T-helper 17 cell (primary cell): ENCODE measurements around the gene TCP11. TPM values are rescaled to one million over a fixed set of nuclear protein-coding genes. Genes with fewer than 3 reads are reported as not detected.

Experiments used
- ATAC-seq: fragments of 150-1000 bp; cut with Tn5 transposase; 2 replicates; pipeline ENCODE4 v1.10.0; 2021; ENCODE audit warnings: mild to moderate bottlenecking, moderate library complexity
- DNase-seq, 3 donors: peaks; one replicate each; pipeline versions ENCODE4 v3.0.0 to v3.0.0-alpha.2; 2020 to 2021
- H3K9me3 ChIP-seq: one replicate; pipeline ENCODE4 v1.7.0; 2013; ENCODE audit warnings: low read length, mild to moderate bottlenecking; ENCODE audit not compliant: control insufficient read depth, poor library complexity, severe bottlenecking
- H3K27ac Mint-ChIP-seq: one replicate; pipeline ENCODE4 v1.8.0; 2022; ENCODE audit warnings: mild to moderate bottlenecking, moderate library complexity, mixed read lengths
- H3K27me3 Mint-ChIP-seq: one replicate; pipeline ENCODE4 v1.8.0; 2022; ENCODE audit warnings: mixed read lengths
- H3K36me3 Mint-ChIP-seq: one replicate; pipeline ENCODE4 v1.8.0; 2022; ENCODE audit warnings: low read depth, mixed read lengths
- H3K4me1 Mint-ChIP-seq: one replicate; pipeline ENCODE4 v1.8.0; 2022; ENCODE audit warnings: mild to moderate bottlenecking, mixed read lengths
- H3K4me3 Mint-ChIP-seq: one replicate; pipeline ENCODE4 v1.8.0; 2022; ENCODE audit warnings: mild to moderate bottlenecking, moderate library complexity, mixed read lengths
- total RNA-seq, 4 donors: library from RNA in 2 of 4; stranded (reverse) in 2 of 4; gene quantifications; one replicate each; pipeline ENCODE4 v1.2.3 and lab custom pipeline; 2022 to 2026

TCP11 gene
- not detected for total RNA-seq
- total RNA-seq (lab: John Stamatoyannopoulos, UW) = 0 reads per million in 2 donors

DNA sequence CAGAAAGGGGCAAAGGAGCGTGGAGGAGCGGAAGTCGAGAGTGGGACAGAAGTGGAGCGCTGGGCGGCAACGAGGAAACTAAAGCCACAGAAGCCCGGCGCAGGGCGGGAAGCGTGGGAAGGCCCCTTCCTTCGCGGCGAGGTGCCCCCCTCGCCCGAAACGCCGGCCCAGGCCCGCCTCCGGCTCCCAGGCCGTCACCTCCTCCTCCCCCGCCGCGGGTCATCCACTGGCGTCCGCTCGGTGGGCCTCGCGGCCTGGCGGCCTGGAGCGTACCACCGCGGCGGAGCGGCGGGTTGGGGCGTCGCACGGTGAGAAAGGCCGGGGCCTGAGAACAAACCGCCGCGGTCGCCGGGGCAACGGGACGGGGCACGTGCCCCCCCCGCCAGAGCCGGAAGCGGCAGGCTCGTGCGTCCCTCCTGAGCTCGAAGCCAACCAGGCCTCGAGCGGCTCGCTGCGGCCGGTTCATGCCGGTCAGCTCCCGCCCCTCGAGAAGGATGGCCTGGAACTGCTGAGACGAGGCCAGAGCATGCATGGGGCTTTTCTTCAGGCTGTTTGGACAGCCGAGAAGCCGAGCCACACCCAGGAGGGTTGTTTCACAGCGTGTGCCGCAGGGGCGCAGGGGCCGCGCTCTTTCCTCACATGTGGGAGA is at the start of gene TCP11:
TSS of gene TCP11 (minus strand) at position 333 of the 649 bp plus-strand sequence. CDS start 469 bp downstream, outside the sequence.
- H3K9me3 ChIP-seq = no peaks in the 10 kb centered on the region
- Mint-ChIP-seq H3K27ac (peak within 1 kb of the TSS; percentile 67), H3K36me3 (no peaks in the 10 kb centered on the region), H3K4me1 (peaks cover 15% of the 10 kb centered on the region), H3K27me3 (peaks cover 31% of the 10 kb centered on the region), H3K4me3 (peak within 1 kb of the TSS; percentile 77)
- DNase-seq = no peak
- no peak for ATAC-seq

DNA sequence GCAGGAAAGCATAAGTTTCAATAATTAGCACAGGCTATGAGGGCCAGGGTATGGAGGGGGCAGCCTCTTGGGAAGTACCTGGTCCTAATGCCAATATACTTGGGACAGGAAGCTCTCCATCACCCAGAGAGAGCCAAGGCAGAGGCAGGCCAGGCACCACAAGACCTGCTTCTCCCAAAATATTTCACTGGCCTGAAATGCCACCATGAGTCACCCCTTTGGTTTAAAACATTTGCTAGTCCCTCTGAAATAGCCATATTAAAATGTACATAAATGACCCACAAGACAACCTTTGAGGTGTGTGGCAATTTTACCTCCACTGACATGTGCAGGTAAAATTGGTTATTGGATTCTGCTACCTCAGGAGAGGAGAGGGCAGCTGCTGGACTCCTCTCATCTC is 49.2 kb upstream of the TCP11 start:
- peaks cover 7% of the 10 kb centered on the region for H3K4me1 Mint-ChIP-seq
- H3K27me3 Mint-ChIP-seq = peaks cover 43% of the 10 kb centered on the region
- DNase-seq (no peak), ATAC-seq (no peak)
- no peaks in the 10 kb centered on the region for H3K36me3 Mint-ChIP-seq
- H3K27ac Mint-ChIP-seq = no peak overlapping the region
- no peaks in the 10 kb centered on the region for H3K9me3 ChIP-seq
- H3K4me3 Mint-ChIP-seq = no peak overlapping the region

DNA sequence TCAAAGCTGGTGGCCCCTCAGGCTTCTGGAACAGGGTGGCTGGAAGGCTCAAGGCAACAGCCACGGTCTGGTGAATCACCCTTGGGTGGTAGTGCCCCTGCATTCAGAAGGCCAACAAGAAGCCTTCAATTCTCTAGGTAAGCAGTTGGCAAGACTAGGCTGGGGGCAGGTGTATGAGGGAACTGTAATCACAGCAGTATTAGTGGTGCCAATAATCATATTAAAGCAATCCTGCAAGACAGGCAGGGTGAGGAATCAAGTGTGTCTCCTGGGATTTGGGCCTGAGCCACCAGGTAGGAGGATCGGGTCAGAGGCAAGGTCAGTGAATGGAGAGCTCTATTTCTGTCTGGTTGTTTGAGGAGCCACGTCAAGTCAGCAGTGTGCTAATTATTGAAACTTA is 47.7 kb upstream of the TCP11 start:
- ATAC-seq = no peak

DNA sequence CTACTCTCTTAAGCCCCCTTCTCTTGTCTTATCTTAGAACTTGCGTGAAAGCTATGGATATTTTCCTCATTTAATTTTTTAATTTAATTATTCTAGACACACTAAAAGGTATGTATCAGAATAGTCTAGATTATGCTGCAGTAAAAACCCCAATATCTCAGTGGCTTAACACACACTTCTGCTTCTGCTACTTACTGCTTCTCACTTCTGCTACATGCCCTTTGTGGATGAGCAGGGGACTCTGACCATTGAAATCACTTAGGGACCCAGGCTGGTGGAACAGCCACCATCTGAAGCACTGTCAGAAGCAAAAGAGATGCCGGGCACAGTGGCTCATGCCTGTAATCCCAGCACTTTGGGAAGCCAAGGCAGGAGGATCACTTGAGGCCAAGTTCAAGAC is 45.4 kb upstream of the TCP11 start:
- Mint-ChIP-seq H3K36me3 (peaks cover 2% of the 10 kb centered on the region), H3K27me3 (peaks cover 49% of the 10 kb centered on the region), H3K27ac (no peak overlapping the region), H3K4me1 (peaks cover 5% of the 10 kb centered on the region), H3K4me3 (no peak overlapping the region)
- ATAC-seq (no peak), DNase-seq (no peak)
- H3K9me3 ChIP-seq = no peaks in the 10 kb centered on the region

More for the DNA sequence above, 47.7 kb upstream of the TCP11 start:
- H3K9me3 ChIP-seq = no peaks in the 10 kb centered on the region
- Mint-ChIP-seq H3K4me1 (peaks cover 5% of the 10 kb centered on the region), H3K27ac (no peak overlapping the region), H3K27me3 (peaks cover 45% of the 10 kb centered on the region), H3K4me3 (no peak overlapping the region), H3K36me3 (no peaks in the 10 kb centered on the region)
- no peak for DNase-seq

DNA sequence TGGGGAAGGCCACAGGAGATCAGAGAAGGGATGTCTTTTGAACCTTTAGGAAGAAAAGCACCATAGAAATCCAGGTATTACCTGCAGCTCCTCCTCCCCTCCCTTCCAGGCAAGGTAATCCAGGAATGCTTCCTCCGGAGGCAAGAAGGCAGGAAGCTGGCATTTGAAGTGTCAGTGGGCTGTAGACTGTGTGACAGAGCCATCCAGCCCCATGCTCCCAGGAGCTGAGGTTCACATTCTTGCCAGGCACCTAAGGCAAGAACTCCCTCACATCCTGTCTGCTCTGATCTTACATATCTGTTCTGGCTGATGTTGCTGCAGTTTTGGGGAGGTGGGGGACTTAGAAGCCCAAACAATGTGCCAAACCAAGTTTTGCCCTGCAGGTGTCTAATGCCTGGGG is 44.8 kb upstream of the TCP11 start:
- no peak for ATAC-seq
- Mint-ChIP-seq H3K4me3 (no peak overlapping the region), H3K4me1 (peaks cover 5% of the 10 kb centered on the region), H3K27ac (no peak overlapping the region), H3K36me3 (peaks cover 2% of the 10 kb centered on the region), H3K27me3 (peaks cover 43% of the 10 kb centered on the region)
- H3K9me3 ChIP-seq = no peaks in the 10 kb centered on the region
- no peak for DNase-seq

DNA sequence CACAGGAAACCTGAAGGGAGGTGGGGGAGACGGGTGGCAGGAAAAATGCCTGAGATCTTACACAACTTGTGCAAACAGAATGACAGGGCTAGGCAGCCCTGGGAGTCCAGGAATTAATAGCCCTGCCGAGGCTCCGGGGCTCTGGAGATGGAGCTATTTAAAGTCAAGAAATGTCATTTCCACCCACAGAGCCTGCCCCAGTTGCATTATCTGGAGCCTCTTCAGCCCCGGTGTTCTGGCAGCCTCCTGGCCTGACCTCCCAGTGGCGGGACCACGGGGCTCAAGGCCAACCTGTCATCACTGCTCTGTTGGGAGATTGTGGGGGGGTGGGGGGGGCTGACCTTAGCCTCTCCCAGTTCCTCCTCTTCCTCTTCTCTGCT is 44.2 kb upstream of the TCP11 start:
- DNase-seq = no peak
- H3K27ac Mint-ChIP-seq = no peak overlapping the region
- no peaks in the 10 kb centered on the region for H3K9me3 ChIP-seq
- peaks cover 39% of the 10 kb centered on the region for H3K27me3 Mint-ChIP-seq
- ATAC-seq = no peak
- peaks cover 2% of the 10 kb centered on the region for H3K4me1 Mint-ChIP-seq
- no peak overlapping the region for H3K4me3 Mint-ChIP-seq
- H3K36me3 Mint-ChIP-seq = peaks cover 2% of the 10 kb centered on the region

DNA sequence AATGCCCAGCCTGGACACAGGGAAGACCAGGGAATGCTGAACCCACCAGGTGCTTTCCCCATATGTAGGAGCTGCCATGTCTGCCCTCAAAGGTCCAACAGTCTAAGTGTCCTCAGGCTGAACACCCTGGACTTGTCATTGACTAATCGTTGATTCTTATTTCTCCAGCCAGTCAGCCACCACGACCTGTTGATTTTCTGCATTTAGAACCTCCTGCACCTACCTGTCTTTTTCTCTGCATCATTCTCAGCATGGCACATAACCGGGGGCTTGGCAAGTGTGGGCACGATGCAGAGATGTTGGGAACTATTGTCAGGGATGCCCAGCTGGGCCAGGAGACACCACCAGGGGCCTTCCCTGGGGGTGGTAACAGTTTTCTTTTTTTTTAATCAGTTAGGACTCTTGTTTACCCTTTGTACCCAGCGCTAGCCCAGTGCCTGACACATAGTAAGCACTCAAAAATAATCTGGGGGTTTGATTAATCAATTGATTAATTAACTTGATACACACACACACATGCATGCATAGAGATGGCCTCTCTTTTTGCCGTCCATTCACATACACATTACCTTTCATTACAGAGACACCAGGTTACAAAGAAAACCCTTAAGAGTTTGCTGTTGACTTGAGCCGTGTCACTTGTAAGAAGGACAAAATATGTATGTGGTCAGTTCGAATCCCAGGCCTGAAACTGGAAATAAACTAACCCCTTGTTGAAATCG is 43.6 kb upstream of the TCP11 start:
- H3K4me1 Mint-ChIP-seq = peaks cover 2% of the 10 kb centered on the region
- H3K27ac Mint-ChIP-seq = no peak overlapping the region
- no peak overlapping the region for H3K4me3 Mint-ChIP-seq
- peaks cover 2% of the 10 kb centered on the region for H3K36me3 Mint-ChIP-seq
- H3K9me3 ChIP-seq = no peaks in the 10 kb centered on the region
- H3K27me3 Mint-ChIP-seq = peaks cover 39% of the 10 kb centered on the region
- DNase-seq (no peak), ATAC-seq (no peak)

DNA sequence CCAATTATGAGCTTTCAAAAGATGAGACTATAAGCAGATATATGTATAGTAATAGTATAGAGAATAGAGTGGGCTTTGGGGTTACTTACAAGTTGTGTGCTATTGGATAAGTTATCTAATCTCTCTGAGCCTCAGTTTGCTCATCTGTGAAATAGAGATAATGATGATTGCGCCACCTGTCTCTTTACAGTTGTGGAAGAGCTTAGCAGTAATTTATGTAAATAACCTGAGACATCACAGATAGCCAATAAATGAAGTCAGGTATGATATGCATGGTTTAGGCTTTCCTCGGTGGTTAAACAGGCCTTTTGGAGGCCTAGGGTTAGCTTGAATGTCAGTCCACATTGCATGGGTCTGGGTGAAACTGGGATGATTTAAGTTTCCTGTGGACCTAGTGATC is 42.8 kb upstream of the TCP11 start:
- Mint-ChIP-seq H3K4me3 (no peak overlapping the region), H3K27me3 (peaks cover 39% of the 10 kb centered on the region), H3K4me1 (peaks cover 2% of the 10 kb centered on the region), H3K27ac (no peak overlapping the region), H3K36me3 (peaks cover 2% of the 10 kb centered on the region)
- no peak for DNase-seq
- H3K9me3 ChIP-seq = no peaks in the 10 kb centered on the region
- ATAC-seq = no peak

DNA sequence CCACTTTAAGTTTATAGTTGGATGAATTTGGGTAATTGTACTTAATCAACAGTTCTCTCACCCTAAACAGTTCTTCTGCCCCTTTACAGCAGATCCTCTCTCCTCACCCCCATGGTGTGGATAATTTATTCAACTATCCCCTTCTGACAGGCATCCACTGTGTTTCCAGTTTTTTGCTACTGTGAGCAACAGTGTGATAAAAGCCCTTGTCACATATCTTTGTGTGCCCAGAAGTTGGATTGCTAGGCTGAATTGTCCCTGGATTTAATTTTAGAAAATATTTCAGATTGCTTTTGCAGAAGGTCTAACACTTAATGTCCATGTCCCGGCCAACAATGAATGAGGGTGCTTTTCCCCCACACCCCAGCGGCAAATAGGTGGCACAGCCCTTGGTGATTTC is 42.1 kb upstream of the TCP11 start:
- H3K36me3 Mint-ChIP-seq = peaks cover 2% of the 10 kb centered on the region

DNA sequence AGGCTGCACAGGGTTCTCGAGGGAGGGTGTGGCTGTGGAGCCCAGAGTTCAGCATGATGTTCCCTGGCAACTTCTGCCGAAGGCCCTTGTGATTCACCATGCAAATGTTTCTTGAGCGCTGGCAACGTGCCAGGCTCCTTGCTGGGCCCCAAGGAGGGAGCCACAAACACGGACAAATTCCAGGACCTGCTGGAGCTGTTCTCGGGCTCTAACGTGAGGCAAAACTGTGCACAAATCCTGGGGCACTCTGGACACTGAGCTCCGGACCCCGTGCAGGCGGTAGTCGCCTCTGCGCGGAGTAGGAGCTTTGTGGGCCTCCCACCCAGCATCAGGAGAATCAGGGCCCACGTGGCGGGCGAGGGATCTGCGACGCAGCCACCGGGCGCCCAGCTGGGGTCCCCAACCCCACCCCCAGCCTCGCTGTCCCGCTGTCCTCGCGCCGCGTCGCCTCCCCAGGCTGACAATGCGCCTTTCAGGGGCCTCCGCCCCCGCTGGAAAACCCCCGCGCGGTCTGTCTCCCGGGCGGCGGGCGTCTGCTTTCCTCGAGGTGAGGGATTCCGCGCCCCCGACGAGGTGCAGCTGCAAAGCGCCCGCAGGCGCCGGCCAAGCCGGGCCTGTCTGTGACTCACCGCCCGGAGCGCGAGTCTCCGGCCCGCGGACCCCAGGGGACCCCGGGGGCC is 40.9 kb upstream of the TCP11 start:
- no peak for DNase-seq
- ATAC-seq = no peak
- no peaks in the 10 kb centered on the region for H3K9me3 ChIP-seq
- Mint-ChIP-seq H3K4me3 (no peak overlapping the region), H3K27me3 (peaks cover 31% of the 10 kb centered on the region), H3K4me1 (peaks cover 2% of the 10 kb centered on the region), H3K36me3 (peaks cover 2% of the 10 kb centered on the region), H3K27ac (no peak overlapping the region)

More for the DNA sequence above, 42.1 kb upstream of the TCP11 start:
- ATAC-seq (no peak), DNase-seq (no peak)
- no peak overlapping the region for H3K27ac Mint-ChIP-seq
- H3K4me1 Mint-ChIP-seq = peaks cover 2% of the 10 kb centered on the region
- no peak overlapping the region for H3K4me3 Mint-ChIP-seq
- H3K9me3 ChIP-seq = no peaks in the 10 kb centered on the region
- peaks cover 39% of the 10 kb centered on the region for H3K27me3 Mint-ChIP-seq

DNA sequence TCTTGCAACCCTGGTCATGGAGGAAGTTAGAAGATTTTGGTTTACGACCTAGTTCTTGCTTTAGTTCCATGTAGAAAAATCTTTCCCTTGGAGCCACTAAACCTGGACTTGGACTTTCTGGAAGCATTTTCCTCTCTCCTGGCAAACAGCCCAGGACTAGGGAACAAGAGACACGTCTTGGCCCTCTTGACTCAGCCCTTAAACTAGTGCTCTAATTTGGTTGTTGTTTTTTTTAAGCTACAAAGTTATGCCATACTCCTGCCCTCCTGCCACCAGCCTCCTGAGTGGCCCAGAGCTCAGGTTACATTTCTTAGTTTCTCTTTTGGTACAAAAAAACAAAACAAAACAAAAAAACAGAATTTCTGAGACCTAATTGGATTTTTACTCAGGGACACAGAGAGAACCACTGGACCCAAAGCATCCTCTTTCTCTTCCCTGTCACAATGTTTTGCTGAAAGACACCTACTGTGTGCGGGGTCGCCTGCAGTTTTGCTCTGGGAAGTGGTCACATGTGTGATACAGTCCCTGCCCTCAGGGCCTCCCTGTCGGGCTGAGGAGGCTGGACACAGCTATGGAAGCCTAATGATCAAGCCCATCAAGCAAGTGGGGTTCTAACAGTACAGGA is 40.3 kb upstream of the TCP11 start:
- no peak for ATAC-seq
- no peak overlapping the region for H3K4me3 Mint-ChIP-seq

DNA sequence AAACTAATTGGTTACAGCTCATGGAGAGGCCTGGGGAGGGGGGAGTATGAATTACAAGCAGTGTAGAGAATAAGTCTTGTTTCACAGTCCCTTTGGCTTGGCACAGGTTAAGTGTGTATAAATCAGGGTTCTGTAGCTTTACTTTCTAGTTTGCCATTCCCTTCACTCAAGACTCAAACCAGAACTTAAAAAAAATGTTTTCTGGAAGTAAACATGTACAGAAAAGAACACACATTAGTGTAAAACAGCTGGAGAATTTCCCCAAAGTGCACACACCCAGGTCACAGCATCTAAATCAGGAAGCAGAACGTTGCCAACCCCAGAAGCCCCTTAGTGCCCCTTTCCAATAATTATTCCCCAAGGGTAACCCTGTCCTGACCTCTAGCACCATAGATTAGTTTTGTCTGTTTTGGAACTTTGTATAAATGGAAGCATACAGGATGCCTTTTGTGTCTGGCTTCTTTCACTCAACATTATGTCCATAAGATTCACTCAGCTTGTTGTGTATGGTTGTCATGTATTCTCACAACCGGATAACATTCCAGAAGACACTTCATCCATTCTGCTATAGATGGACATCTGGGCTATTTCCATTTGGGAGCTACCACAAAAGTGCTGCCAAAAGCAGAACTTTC is 38.9 kb upstream of the TCP11 start:
- Mint-ChIP-seq H3K27me3 (peaks cover 25% of the 10 kb centered on the region), H3K27ac (no peak overlapping the region), H3K36me3 (peaks cover 2% of the 10 kb centered on the region), H3K4me1 (peaks cover 2% of the 10 kb centered on the region), H3K4me3 (no peak overlapping the region)
- no peaks in the 10 kb centered on the region for H3K9me3 ChIP-seq
- DNase-seq (no peak), ATAC-seq (no peak)

More for the DNA sequence above, 40.3 kb upstream of the TCP11 start:
- H3K9me3 ChIP-seq = no peaks in the 10 kb centered on the region
- H3K27ac Mint-ChIP-seq = no peak overlapping the region
- H3K36me3 Mint-ChIP-seq = peaks cover 2% of the 10 kb centered on the region
- H3K27me3 Mint-ChIP-seq = peaks cover 31% of the 10 kb centered on the region
- no peak for DNase-seq
- peaks cover 2% of the 10 kb centered on the region for H3K4me1 Mint-ChIP-seq
